Activated CD4-positive, alpha-beta T cell treated with anti-CD3 and anti-CD28 coated beads, Interleukin-2, Interleukin-4, amounts not matched to agents 100 ng/mL and 50 ng/mL, durations not matched to agents 16 hours and 8 hours (primary cell): ENCODE results near the gene ZC3H10.

Experiments used
- DNase-seq: peaks from one replicate; pipeline ENCODE4 v3.0.0-alpha.2; 2020; ENCODE audit warnings: low spot score

The ZC3H10 gene

DNA sequence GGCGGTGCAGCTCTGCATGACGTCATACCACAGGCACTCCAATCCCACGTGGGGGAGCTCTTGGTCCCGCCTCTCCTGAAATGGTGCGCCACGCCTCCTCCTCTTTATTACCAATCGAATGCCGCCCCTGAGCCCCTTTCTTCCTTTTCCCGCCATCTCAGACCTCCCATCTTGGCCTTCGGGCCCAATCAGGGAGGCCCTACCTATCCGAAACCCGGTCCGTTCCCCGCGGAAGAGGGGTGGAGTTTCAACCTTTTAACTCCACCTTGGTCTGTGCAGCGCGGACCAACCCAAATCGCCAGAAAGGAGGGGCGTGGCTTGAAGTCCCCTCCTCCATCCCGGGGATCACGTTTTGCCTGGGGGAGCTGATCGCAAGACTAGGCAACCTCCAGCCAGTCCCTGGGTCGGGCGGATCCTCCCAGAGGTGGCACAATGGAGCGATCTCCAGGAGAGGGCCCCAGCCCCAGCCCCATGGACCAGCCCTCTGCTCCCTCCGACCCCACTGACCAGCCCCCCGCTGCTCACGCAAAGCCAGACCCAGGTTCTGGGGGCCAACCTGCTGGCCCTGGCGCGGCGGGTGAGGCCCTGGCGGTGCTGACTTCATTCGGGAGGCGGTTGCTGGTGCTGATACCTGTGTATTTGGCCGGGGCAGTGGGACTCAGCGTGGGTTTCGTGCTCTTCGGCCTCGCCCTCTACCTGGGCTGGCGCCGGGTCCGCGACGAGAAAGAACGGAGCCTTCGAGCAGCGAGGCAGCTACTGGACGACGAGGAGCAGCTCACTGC, 10.0 kb downstream of the ZC3H10 start, which contains the start of gene ESYT1:
Gene ESYT1 (plus strand): TSS at position 380 of the 782 bp plus-strand sequence. CDS start 53 bp downstream, at position 433.
- peak; percentile 100 for DNase-seq

DNA sequence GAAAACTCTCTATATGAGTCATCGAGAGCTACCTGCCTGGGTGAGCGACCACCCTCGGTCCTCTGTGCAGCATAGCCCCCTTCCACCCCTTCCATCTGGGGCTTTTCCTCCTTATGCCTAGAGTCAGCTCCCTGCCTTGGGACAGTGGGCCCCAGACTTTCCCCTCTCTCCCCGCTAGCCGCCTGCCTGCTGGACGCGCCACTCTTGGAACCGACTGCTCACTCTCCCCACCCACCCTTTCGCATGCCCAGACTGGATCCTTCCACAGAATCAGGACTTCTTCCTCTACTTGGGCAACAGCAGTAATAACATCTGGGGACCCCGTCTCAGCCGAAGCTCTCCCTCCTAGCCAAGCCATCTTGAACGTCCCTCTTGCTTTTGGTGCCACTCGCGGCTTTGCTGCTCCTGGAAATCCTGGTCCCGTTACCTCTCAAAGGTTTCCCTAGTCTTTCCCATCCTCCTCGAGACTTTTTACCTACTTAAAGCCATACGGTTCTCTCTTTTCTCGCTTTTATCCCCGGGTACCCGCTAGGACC, 10.7 kb downstream of the ZC3H10 start:
- peak; percentile 46 for DNase-seq

DNA sequence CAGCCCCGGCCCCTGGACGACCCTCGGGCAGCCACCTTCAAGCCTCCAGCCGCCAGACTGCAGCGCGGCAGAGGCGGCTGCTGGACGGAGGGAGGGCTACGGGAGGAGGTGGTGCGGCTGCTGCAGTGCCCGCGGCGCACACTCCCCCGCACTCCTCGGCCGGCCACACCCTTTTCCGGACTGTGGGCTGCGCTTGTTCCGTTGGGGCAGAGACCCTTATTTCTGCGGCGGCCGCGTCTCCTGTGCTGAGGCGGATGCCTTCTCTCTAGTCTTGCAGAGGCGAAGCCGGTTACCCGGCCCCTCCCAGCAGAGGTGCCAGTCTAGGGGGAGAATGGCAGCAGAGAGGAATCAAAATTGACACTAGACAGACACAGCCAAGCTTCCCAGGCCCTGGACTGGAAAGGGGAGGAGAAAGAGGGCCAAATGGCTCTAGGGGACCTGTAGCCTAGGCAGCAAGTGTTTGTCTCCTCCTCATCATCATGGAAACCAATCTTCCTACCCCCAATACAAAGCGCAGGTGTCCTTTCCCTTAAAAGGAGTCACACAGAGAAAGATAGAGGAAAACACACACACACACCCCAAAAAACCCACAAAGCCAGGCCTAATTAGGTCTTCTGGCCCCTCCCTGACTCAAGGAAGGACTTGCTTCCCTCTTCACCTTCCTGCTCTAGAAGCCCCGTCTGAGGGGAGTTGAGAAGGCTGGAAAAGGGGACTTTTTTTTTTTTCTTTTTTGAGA, 11.3 kb downstream of the ZC3H10 start:
- peak; percentile 81 for DNase-seq

GRCh38 chr12:56129942-56130495, 12.0 kb downstream of the ZC3H10 start:
- no peak for DNase-seq

DNA sequence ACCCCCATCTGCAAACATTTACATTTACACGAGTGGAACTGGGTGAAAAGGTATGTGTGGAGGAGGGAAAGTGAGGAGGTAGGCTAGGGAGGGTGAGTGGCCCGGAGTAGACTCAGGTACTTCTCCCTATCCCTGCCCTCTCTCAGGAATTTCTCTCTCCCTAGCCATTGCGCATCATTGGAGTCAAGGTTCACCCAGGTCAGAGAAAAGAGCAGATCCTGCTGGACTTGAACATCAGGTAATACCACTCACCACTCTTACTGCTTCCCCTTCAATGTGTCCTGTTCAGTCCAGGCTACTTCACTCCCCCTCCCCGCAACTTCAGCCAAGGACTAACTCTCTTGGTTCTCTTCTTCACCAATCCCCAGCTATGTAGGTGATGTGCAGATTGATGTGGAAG, 12.8 kb downstream of the ZC3H10 start:
- DNase-seq: no peak

GRCh38 chr12:56134897-56135296, 16.8 kb downstream of the ZC3H10 start:
- DNase-seq: no peak

- no peak for DNase-seq
These were observed 19.9 kb downstream of the ZC3H10 start for GRCh38 chr12:56137853-56138571.

DNA sequence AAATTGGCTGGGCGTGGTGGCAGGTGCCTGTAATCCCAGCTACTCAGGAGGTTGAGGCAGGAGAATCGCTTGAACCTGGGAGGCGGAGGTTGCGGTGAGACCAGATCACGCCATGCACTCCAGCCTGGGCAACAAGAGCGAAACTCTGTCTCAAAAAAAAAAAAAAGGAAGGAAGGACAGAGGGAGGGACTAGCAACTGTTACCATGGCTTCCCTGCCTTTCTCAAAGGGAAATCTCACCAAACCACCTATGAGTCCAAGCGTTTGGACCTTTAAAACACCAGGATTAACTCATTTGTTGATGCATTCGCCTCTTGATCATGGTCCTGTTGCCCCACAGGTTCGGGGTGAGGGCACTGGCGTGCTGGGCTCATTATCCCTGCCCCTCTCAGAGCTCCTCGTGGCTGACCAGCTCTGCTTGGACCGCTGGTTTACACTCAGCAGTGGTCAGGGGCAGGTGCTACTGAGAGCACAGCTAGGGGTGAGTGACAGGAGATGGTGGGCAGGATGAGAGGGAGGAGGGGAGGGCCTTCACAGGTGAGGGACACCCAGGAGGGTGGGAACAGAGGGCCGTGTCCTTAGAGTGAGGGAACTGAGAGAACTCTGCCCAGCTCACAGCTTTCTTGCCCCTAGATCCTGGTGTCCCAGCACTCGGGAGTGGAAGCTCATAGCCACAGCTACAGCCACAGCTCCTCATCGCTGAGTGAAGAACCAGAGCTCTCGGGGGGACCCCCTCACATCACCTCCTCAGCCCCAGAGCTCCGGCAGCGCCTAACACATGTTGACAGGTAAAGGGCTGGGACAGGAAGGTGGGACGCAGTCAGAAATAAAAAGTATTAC, 24.1 kb downstream of the ZC3H10 start:
- DNase-seq: no peak

- DNase-seq: no peak
These were observed 25.2 kb downstream of the ZC3H10 start for GRCh38 chr12:56143217-56143616.

- DNase-seq: no peak
These were observed 25.8 kb downstream of the ZC3H10 start for GRCh38 chr12:56143870-56144269.

GRCh38 chr12:56145217-56145616, 27.2 kb downstream of the ZC3H10 start:
- no peak for DNase-seq

- no peak for DNase-seq
These were observed 28.7 kb downstream of the ZC3H10 start for GRCh38 chr12:56146492-56147460.

DNA sequence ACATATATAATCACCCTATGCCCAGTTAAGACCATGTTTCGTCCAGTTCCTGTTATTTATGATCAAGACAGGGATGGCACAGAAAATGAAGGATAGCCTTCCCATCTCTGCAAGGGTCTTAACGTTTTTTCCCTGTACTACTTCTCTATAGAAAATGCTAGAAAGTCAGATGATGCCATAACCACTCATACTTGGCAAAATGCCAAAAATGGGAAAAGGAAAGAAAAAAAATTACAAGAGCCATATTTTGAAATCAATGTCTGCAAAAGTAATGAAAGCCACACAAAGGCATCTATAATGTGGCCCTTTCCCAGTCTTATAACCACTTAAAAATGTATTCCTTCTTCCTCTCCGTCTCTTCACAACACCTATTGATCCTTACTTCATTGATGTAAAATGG, 32.5 kb downstream of the ZC3H10 start:
- no peak for DNase-seq

DNA sequence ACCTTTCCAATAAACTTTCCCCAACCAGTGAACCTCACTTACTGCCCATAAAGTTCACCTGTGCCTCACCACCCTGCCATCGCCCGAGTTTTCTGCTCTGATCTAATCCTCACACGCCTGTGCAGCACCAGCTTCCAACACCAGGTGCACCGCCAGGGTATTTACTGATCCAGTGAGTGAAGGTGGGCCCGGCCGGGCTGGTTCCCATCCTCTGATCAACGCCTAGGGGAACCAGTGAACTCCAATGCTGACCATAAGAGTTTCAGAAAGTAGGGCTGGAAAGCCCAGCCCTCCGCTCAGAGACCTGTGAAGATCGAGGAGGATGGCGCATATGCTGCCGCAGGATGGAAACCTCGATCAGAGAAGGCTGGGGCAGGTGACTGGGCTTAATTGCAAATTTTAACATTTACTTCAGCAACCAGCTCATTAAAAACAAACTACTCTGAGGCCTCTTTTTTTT, 33.6 kb downstream of the ZC3H10 start:
- peak; percentile 72 for DNase-seq

DNA sequence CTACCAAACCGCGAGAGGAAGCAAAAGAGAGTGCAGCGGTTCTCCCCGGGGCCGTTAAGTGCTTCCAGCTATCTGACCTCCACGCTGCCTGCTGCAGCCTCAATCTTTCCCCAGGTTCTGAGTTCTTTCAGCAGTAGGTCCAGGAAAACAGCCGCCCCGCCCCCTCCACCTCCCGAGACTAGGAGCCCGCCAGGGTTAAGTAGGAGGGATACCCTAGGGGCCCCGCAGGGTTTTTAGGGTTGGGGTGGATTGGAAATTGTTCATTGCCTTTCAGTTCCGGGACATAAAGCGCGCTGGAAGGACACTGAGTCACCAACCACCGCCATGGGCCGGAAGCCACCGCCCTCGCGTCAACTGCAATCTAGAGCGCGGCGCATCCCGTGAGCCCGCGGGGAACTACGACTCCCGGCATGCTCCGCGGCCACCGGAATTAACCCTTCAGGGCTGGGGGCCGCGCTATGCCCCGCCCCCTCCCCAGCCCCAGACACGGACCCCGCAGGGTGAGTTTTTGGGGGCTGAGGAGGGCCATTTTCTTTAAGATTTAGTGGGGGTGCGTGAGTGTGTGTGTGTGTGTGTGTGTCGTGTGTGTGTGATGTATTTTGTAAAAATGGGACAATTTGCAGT, 34.2 kb downstream of the ZC3H10 start, which contains the start of gene MYL6B:
Gene MYL6B (plus strand): TSS at position 456 of the 624 bp plus-strand sequence. CDS start 1,332 bp downstream, outside the sequence.
- peak; percentile 95 for DNase-seq

DNA sequence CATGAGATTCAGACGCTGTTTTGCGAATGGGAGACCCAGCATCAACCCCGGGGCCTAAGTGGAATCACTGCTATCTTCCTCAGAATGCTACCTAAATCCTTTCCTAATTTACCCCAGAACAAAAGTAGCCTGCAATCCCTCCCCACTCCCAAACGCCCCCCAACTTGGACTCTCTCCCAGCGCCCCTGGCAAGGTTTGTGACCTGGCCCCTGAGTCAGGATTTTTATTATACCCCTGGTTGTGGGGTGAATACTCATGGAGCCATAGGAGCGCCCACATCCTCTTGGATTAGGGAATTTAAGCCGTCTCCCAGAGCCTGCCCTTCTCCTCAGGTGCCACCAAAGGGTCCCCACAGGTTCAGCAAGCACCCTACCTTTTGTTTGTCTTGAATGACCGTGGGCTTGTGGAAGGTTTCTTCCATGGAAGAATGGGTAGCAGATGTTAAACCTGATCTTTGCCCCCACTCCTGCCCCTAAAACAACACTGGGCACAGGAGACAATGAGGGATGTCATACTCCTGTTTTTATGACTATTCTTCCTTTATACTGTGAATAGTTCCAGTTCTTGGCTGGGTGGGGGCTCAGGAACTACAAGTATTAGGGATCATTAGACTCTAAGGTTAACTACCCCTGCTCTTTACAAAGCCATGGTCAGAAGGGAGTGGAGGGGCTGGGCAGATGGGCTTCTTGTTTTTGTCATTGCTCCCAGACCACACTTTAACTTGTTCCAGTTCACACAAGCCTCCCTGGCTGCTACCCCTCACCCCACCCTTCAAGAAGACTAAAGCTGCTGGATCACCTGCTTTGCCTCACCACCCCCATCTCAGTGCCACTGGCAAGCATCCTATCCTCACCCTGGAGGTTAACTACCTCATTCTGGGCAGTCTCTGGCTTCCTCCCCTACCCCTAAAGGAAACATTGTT, 35.0 kb downstream of the ZC3H10 start:
- DNase-seq: no peak

DNA sequence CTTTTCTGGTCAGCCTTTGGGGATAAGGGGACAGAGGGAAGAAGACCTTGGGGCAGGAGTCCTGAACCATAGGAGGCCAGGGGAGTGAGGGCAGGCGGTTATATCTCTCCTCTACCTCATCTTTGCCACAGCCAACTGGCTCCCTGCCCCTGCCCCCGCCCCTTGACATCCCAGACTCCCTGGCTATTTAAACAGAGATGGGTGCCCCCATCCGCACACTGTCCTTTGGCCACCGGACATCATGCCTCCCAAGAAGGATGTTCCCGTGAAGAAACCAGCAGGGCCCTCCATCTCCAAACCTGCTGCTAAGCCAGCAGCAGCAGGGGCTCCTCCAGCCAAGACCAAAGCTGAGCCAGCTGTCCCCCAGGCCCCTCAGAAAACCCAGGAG, 35.6 kb downstream of the ZC3H10 start:
- DNase-seq: no peak

DNA sequence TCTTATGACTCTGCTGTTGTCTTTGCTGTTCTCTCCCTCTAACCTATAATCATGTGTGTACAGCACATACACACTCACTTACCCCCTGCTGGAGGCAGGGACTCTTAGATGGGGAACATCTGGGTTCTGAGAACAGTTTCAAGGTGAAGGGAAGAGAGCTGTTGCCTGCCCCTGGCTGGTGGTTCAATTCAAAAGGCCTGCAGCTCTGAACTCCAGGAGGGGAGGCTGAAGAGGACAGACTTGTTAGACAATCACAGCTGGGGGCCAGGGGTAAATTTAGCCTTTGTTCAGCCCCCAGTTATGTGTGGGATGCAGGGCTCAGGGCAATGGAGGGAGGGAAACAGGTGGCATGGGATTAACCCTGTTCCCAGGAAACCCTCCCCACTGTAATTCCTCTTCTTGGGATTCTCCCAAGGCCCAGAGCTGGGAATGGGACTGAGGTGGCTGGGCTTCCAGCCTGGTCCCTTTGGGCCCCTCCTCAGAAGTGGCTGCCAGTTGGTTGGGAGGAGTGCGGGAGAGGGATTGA, 36.2 kb downstream of the ZC3H10 start:
- DNase-seq: no peak
